ENCODE measurements around the gene AGBL1. TPM values are rescaled to one million over a fixed set of nuclear protein-coding genes. Genes with fewer than 3 reads are reported as not detected.

Gene AGBL1
- total RNA-seq, 1 experiment from 2014 or later = not detected

DNA sequence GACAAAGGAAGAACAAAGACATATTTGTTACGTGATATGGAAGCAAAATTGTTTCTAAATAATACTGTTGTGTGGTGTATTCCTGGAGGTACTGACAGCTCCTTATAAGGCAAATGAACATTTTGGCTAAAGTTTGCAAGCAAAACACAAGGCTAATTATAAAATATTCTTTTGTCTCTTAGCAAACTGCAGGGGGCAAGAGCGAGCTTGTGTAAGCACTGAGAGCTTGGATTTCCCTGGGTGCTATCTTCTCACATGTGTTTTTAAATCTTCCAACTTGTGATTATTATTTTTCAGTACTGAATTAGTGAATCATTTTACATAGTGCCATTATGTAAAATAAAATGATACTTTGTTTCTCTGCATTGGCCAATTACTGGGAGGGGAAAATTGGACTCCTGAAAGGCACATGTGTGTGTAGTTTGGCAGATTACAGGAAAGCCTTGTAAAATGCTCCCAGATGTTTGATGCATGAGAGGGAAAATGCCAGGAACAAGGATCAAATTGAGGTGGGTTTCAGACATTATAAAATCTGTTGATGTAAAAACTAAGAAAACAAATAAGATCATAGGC, 611.5 kb downstream of the AGBL1 start:
- ChIA-PET POLR2A (ENCODE audit: low non-redundant PET) (no interaction called here), CTCF (no interaction called here)
- H3K4me3 ChIP-seq (ENCODE audit: low read depth, low read length, poor library complexity, severe bottlenecking) = no peak overlapping the region
- H3K36me3 ChIP-seq (ENCODE audit: insufficient read depth, low read length, poor library complexity, severe bottlenecking) = no peaks in the 10 kb centered on the region
- DNase-seq (ENCODE audit: low spot score) = no peak
- no peak overlapping the region for H3K27ac ChIP-seq (ENCODE audit: low read depth, low read length, poor library complexity, severe bottlenecking)
- intact Hi-C loops (cut with micrococcal nuclease; ENCODE audit: unreplicated experiment) = no loop called here
- no TSS peak for BruUV-seq (replicated peaks)
- no peaks in the 10 kb centered on the region for H3K4me1 ChIP-seq (ENCODE audit: insufficient read depth, low read length, poor library complexity, severe bottlenecking)
- TF ChIP-seq, protein P1, sequence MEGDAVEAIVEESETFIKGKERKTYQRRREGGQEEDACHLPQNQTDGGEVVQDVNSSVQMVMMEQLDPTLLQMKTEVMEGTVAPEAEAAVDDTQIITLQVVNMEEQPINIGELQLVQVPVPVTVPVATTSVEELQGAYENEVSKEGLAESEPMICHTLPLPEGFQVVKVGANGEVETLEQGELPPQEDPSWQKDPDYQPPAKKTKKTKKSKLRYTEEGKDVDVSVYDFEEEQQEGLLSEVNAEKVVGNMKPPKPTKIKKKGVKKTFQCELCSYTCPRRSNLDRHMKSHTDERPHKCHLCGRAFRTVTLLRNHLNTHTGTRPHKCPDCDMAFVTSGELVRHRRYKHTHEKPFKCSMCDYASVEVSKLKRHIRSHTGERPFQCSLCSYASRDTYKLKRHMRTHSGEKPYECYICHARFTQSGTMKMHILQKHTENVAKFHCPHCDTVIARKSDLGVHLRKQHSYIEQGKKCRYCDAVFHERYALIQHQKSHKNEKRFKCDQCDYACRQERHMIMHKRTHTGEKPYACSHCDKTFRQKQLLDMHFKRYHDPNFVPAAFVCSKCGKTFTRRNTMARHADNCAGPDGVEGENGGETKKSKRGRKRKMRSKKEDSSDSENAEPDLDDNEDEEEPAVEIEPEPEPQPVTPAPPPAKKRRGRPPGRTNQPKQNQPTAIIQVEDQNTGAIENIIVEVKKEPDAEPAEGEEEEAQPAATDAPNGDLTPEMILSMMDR (conservative IDR thresholded peaks at IDR 0.05; ENCODE audit: low read depth, low read length) = no peak
- TF ChIP-seq EZH2 (IDR thresholded peaks at IDR 0.05; ENCODE audit: borderline replicate concordance, low read depth, low read length, poor library complexity, severe bottlenecking) = no peak
- no peaks in the 10 kb centered on the region for H3K9me3 ChIP-seq (ENCODE audit: low read depth, low read length, poor library complexity, severe bottlenecking)
- H3K27me3 ChIP-seq (replicated peaks; ENCODE audit: insufficient read depth, low read depth, low read length, poor library complexity) = no peaks in the 10 kb centered on the region

DNA sequence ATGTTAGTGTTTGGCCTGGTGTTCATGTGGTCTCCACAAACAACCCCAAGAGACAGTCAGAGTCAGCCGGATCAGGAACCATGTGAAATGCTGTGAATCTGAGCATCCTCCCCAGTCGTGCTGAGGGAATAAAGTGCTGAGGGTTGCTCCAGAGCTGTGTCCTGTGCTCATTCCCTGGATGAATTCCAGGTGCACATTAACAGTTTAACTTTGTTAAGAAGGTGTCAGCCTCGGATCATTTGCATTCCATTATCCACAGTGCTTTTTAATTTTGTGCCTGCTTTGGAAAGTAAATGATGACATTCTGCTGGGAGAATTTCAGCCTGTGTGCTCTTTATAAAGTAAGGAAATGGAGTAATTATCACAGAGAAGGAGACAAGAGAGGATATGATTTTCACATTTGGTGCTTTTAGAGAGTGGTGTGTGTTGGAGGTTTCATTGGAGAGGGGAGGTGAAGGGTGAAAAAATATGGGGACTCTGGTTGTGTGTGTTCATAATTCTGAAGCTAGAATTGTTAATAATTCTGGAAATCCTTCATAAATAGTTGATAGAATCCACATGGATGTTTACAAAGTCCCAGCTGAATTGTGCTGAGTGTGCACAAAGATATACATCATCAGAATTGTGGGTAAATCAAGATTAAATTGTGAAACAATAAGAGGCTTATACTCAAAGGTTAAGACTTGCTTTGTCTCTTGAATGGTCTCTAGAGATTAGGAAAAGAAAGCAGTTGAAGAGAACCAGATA, 621.4 kb downstream of the AGBL1 start:
- H3K27me3 ChIP-seq (replicated peaks; ENCODE audit: insufficient read depth, low read depth, low read length, poor library complexity) = no peaks in the 10 kb centered on the region
- intact Hi-C loops (cut with micrococcal nuclease; ENCODE audit: unreplicated experiment) = no loop called here
- ChIA-PET POLR2A (ENCODE audit: low non-redundant PET) (interaction anchor here (0.7 kb wide), 1 partner anchor 275 kb away, joined by 3 read pairs; no protein-coding TSS in a partner anchor), CTCF (no interaction called here)
- no TSS peak for BruUV-seq (replicated peaks)
- H3K36me3 ChIP-seq (ENCODE audit: insufficient read depth, low read length, poor library complexity, severe bottlenecking) = no peaks in the 10 kb centered on the region
- H3K27ac ChIP-seq (ENCODE audit: low read depth, low read length, poor library complexity, severe bottlenecking) = no peak overlapping the region
- DNase-seq (ENCODE audit: low spot score) = no peak
- no peak overlapping the region for H3K4me3 ChIP-seq (ENCODE audit: low read depth, low read length, poor library complexity, severe bottlenecking)
- H3K4me1 ChIP-seq (ENCODE audit: insufficient read depth, low read length, poor library complexity, severe bottlenecking) = no peaks in the 10 kb centered on the region
- TF ChIP-seq, protein P1 (conservative IDR thresholded peaks at IDR 0.05; ENCODE audit: low read depth, low read length) = no peak
- no peak for TF ChIP-seq EZH2 (IDR thresholded peaks at IDR 0.05; ENCODE audit: borderline replicate concordance, low read depth, low read length, poor library complexity, severe bottlenecking)
- peaks cover 3% of the 10 kb centered on the region for H3K9me3 ChIP-seq (ENCODE audit: low read depth, low read length, poor library complexity, severe bottlenecking)

DNA sequence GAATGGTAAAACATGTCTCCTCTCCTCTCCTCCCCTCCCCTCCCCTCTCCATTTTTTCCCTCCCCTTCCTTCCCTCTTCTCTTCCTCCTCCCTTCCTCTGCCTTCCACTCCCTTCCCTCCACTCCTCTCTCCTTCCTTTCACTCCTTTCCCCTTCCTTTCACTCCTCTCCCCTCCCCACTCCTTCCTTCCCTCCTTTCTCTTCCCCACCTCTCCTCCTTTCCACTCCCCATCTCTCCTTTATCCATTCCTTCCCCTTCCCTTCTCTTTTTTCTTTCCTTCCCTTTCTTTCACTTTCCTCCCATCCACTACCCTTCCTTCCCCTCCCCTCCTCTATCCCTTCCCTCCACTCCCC, 621.9 kb downstream of the AGBL1 start:
- H3K4me3 ChIP-seq (ENCODE audit: low read depth, low read length, poor library complexity, severe bottlenecking) = no peak overlapping the region
- H3K27me3 ChIP-seq (replicated peaks; ENCODE audit: insufficient read depth, low read depth, low read length, poor library complexity) = no peaks in the 10 kb centered on the region
- no peak for TF ChIP-seq EZH2 (IDR thresholded peaks at IDR 0.05; ENCODE audit: borderline replicate concordance, low read depth, low read length, poor library complexity, severe bottlenecking)
- TF ChIP-seq, protein P1 (conservative IDR thresholded peaks at IDR 0.05; ENCODE audit: low read depth, low read length) = no peak
- no TSS peak for BruUV-seq (replicated peaks)
- ChIA-PET CTCF (no interaction called here), POLR2A (ENCODE audit: low non-redundant PET) (interaction anchor here (0.7 kb wide), 1 partner anchor 275 kb away, joined by 3 read pairs; no protein-coding TSS in a partner anchor)
- DNase-seq (ENCODE audit: low spot score) = no peak
- H3K27ac ChIP-seq (ENCODE audit: low read depth, low read length, poor library complexity, severe bottlenecking) = no peak overlapping the region
- H3K9me3 ChIP-seq (ENCODE audit: low read depth, low read length, poor library complexity, severe bottlenecking) = peaks cover 3% of the 10 kb centered on the region
- no peaks in the 10 kb centered on the region for H3K4me1 ChIP-seq (ENCODE audit: insufficient read depth, low read length, poor library complexity, severe bottlenecking)
- intact Hi-C loops (cut with micrococcal nuclease; ENCODE audit: unreplicated experiment) = no loop called here
- no peaks in the 10 kb centered on the region for H3K36me3 ChIP-seq (ENCODE audit: insufficient read depth, low read length, poor library complexity, severe bottlenecking)
